ENCODE results near the gene FRMD4B. TPM values are rescaled to one million over a fixed set of nuclear protein-coding genes. Genes with fewer than 3 reads are reported as not detected.

Gene FRMD4B
- total RNA-seq, 3 donors from 2014 or later, result 26.0 to 29.4 (median 28.6) TPM

DNA sequence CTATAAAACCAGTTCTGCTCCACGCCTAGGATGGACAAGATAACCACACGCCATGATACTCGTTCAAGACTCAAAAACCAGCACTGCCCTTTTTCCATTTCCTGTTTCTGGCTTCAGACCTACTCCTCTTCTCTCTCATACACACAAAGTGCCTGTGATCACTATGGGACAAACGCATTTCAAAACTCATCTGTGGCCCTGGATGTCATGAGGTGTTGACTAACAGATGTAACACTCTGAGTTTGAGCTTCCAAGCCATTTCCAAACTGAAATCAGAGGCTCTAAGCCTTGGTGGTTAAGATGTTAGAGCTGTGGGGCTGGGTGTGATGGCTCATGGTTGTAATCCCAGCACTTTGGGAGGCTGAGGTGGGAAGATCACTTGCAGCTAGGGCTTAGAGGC lies 207.8 kb downstream of the FRMD4B start:
- no peaks in the 10 kb centered on the region for H3K36me3 ChIP-seq (ENCODE audit: low read depth)
- peaks cover 19% of the 10 kb centered on the region for H3K4me1 ChIP-seq (ENCODE audit: low read depth)

GRCh38 chr3:69174871-69175737 lies 210.8 kb downstream of the FRMD4B start:
- TF ChIP-seq, protein P1, sequence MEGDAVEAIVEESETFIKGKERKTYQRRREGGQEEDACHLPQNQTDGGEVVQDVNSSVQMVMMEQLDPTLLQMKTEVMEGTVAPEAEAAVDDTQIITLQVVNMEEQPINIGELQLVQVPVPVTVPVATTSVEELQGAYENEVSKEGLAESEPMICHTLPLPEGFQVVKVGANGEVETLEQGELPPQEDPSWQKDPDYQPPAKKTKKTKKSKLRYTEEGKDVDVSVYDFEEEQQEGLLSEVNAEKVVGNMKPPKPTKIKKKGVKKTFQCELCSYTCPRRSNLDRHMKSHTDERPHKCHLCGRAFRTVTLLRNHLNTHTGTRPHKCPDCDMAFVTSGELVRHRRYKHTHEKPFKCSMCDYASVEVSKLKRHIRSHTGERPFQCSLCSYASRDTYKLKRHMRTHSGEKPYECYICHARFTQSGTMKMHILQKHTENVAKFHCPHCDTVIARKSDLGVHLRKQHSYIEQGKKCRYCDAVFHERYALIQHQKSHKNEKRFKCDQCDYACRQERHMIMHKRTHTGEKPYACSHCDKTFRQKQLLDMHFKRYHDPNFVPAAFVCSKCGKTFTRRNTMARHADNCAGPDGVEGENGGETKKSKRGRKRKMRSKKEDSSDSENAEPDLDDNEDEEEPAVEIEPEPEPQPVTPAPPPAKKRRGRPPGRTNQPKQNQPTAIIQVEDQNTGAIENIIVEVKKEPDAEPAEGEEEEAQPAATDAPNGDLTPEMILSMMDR (IDR thresholded peaks at IDR 0.05), result no peak
- peaks cover 9% of the 10 kb centered on the region for H3K4me1 ChIP-seq (ENCODE audit: low read depth)
- ATAC-seq, result no peak
- intact Hi-C loops (cut with DNase I, micrococcal nuclease), result no loop called here
- H3K4me3 ChIP-seq, result no peak overlapping the region
- no peaks in the 10 kb centered on the region for H3K9me3 ChIP-seq
- no peak for DNase-seq
- no peaks in the 10 kb centered on the region for H3K36me3 ChIP-seq (ENCODE audit: low read depth)

More for the DNA sequence above, 207.8 kb downstream of the FRMD4B start:
- DNase-seq (no peak), ATAC-seq (no peak)
- TF ChIP-seq, protein P1 (IDR thresholded peaks at IDR 0.05), result no peak
- no peak overlapping the region for H3K4me3 ChIP-seq
- H3K9me3 ChIP-seq, result no peaks in the 10 kb centered on the region
- intact Hi-C loops (cut with DNase I, micrococcal nuclease), result no loop called here

DNA sequence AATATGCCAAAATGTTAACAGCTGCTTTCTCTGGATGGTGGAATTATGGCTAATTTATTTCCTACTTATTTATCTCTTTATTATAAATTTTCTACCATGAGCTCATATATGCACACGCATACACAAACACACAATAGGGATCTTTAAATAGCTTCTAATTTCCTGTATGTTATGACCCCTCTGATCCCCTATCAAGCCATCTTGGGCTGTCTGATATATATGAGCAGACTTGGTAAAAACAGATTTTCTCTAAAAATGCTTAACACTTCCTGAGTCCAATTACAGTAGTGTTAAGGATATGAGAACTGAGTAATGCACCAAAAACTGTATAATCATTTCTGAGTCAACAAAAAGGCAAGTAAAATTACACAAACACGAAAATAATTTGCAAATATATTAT lies 211.4 kb downstream of the FRMD4B start:
- ATAC-seq, result no peak
- H3K9me3 ChIP-seq, result no peaks in the 10 kb centered on the region
- DNase-seq, result no peak
- peaks cover 9% of the 10 kb centered on the region for H3K4me1 ChIP-seq (ENCODE audit: low read depth)
- no peak overlapping the region for H3K4me3 ChIP-seq
- TF ChIP-seq, protein P1 (IDR thresholded peaks at IDR 0.05), result no peak
- intact Hi-C loops (cut with DNase I, micrococcal nuclease), result no loop called here
- H3K36me3 ChIP-seq (ENCODE audit: low read depth), result no peaks in the 10 kb centered on the region

DNA sequence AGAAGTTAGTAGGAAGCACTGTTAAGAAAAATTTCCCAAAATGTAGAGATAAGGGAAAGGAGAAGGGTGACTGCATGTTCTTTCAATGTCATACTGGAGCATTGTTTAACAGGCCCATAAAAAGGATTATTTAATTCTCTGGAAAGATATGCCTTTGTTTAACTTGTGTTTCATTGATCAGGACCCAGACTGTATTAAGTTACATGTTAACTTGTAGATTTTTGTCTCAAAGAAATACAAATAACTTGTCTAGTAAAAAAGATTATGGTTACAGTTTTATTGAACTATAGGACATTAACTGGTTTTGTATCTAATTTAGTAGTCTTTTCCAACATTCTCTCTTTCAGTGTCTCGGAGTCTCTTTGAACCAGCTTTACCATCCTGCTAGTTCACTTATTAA lies 213.8 kb downstream of the FRMD4B start:
- intact Hi-C loops (cut with DNase I, micrococcal nuclease), result no loop called here
- Histone ChIP-seq H3K4me1 (ENCODE audit: low read depth) (no peaks in the 10 kb centered on the region), H3K36me3 (ENCODE audit: low read depth) (no peaks in the 10 kb centered on the region), H3K9me3 (no peaks in the 10 kb centered on the region), H3K4me3 (no peak overlapping the region)
- peak; percentile 66 for ATAC-seq
- DNase-seq, result no peak
- TF ChIP-seq, protein P1 (IDR thresholded peaks at IDR 0.05), result no peak

- intact Hi-C loops (cut with DNase I, micrococcal nuclease), result loop anchor here (10.0 kb wide), 2 partner anchors 258 to 508 kb away; no protein-coding TSS in a partner anchor
Measured at GRCh38 chr3:69166446-69166845, 219.4 kb downstream of the FRMD4B start.

More at GRCh38 chr3:69166446-69166845, 219.4 kb downstream of the FRMD4B start:
- no peak overlapping the region for H3K4me3 ChIP-seq
- no peaks in the 10 kb centered on the region for H3K36me3 ChIP-seq (ENCODE audit: low read depth)
- ATAC-seq, result no peak
- TF ChIP-seq, protein P1 (IDR thresholded peaks at IDR 0.05), result no peak
- no peak for DNase-seq
- H3K4me1 ChIP-seq (ENCODE audit: low read depth), result no peaks in the 10 kb centered on the region
- no peaks in the 10 kb centered on the region for H3K9me3 ChIP-seq

Data from mucosa of descending colon (tissue), 3 donors.